NCI-H2081 (cell line): ENCODE results near the gene CDC25C.
A peak's percentile ranks its signal among the peaks of the same experiment; 100 is the strongest.
"Not testable (repeated sequence)": the region's sequence is repeated elsewhere in the genome, so short reads cannot be mapped to it uniquely, and the experiment has no call there.

Experiments used
- DNase-seq, 2 experiments: peaks; one replicate each; lab custom pipeline; 2025; lab: John Stamatoyannopoulos, UW

CDC25C gene

DNA sequence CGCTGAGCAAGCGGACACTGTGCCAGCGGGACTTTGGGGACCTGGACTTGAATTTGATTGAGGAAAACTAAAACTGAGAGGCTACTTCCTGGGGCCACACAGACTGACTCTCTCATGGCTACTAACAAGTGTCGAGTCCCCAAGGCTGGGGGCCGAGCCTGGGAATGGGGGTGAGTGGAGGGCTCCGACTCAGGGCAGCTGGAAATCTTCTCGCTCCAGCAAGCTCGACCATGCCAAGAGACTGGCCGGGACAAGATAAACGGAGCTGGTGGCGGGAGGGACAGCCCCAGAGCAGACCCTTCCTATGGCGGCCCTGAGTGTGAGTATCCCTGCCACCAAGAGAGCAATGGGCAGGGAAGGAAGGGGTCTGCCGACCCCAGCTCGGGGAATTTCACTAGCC, 15.3 kb upstream of the CDC25C start:
- no peak for DNase-seq

DNA sequence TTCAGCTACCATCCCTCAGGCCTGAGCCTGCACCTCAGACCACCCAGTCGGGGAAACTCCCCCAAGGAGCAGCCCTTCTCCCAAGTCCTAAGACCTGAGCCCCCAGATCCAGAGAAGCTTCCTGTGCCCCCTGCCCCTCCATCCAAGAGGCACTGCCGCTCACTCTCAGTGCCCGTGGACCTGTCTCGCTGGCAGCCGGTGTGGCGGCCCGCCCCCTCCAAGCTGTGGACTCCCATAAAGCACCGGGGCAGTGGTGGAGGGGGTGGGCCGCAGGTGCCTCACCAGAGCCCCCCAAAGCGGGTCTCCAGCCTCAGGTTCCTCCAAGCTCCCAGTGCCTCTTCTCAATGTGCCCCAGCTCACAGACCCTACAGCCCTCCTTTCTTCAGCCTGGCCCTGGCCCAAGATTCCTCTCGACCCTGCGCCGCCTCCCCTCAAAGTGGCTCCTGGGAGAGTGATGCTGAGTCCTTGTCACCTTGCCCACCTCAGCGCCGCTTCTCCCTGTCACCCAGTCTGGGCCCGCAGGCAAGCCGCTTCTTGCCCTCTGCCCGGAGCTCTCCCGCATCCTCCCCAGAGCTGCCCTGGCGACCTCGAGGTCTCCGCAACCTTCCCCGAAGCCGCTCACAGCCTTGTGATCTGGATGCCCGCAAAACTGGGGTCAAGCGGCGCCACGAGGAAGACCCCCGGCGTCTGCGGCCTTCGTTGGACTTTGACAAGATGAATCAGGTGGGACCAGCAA, 13.5 kb upstream of the CDC25C start:
- DNase-seq = no peak

DNA sequence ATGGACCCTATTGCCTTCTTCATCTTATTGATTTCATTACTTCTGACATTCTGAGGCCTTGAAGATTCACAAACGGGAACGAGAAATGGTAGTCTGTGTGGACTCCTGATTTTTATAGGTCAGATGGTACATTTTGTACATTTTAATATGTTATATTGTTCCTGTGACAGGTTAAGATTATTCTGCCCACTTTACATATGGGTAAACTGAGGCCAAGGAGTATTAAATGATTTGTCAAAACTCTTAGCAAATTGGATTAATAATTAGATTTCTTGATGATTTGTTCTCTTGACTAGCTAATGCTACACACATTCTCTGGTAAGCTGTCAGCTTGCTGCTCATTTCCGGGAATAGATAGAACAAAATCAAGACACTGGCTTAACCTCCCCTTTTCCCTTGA, 8.4 kb upstream of the CDC25C start:
- DNase-seq = no peak

DNA sequence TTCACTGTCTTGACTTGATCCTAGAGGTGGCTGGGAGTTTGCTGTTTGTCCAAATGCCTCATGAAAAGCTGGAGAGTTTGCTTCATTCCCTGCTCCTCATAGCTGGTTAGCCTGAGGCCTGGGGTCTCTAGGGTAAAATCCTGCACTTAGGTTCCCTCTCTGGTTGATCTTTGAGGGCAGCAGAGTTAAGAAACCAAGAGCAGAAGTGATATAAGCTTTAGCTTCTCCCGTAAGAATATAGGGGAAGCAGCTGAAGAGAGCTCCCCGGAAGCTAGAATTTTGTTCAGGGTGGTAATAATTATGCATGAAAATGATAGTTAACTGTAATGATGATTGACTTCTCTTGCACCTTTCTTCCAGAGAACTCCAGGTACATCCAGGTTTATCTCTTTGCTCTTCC, 7.9 kb upstream of the CDC25C start:
- no peak for DNase-seq

DNA sequence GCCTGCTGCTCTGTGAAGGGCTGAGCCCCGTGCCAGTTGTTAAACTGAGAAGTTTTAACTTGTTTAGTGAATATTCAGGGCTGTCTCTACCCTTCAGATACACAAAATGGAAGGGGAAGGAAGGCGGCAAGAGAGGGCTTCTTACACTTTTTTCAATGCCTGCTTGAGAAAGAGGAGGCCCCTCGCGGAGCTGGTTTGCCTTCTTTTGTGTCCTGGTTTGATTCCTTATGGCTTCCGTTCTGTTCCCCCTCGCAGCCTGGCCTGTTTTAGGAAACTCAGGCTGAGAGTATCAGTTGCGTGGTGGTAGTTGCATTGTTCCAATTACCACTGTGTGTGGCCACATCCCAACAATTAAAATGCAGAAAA, 7.5 kb upstream of the CDC25C start:
- no peak for DNase-seq

DNA sequence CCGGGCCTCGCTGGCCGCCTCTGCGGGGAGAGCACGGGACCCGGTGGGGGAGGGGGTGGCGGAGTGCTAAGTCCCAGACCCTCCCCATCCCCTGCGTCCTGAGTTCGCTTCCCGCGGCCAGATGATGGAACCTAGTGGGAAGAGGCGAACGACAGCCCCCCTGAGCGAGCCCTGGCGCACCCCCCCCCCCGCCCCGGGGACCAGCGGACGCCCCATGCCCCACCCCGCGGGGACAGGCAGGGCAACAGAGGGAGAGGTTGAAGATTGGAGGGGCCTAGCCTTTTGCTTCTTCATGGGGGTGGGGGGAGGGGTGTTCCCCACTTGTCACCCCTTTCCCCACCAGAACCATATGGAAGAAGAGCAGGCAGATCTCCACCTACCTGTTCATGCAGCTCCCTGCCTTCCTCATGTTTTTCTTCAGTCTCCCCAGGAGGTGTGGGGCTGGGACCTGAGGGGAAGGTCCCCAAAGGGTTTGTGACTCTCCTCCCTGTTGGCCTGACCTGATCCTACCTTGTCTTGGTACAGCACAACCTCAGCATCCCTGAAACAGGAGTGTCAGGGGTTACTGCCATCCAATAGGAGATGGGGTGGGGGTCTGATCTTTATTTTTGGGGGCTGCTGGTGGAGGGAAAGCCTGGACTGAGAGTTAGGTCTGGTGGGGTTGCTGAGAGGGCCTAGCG, 6.9 kb upstream of the CDC25C start:
- no peak for DNase-seq

DNA sequence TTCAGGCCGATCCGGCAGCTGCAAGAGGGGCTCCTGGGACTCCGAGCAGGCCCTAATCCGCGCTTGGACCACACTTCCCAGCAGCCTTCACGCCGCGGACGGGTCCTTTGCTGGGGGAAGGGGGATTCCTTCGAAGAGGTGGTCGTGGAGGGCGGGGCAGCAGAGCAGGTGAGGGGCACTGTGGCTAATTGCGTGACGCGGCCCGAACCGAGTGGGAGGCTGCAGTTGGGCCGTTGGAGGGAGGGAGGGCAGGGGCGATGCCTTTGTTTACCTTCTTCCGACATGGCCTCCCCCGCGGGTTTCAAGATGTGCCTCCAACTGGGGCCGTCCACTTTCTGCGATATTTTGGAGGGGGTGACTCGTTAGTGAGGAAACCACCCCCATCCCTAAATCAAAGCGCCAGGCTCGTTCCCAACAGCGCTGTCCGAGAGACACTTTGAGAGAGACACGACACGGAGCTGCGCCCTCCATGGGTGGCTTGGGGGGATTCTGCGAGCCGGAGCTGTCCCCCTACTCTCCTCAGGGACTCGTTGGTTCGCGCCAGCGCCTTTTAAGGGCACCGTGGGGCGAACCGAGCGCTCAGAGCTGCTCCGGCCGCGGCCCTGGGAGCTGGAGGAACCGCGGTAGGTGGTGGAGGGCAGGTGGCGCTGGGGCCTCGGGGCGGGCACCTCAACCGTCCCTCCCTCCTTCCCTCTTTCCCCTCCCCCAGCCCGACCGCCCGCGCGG, 6.2 kb upstream of the CDC25C start, which contains the start of gene FAM53C:
TSS of gene FAM53C (plus strand) at position 582 of the 726 bp plus-strand sequence. CDS start 3,070 bp downstream, outside the sequence.
- peak; percentile 82 to 88 for DNase-seq

DNA sequence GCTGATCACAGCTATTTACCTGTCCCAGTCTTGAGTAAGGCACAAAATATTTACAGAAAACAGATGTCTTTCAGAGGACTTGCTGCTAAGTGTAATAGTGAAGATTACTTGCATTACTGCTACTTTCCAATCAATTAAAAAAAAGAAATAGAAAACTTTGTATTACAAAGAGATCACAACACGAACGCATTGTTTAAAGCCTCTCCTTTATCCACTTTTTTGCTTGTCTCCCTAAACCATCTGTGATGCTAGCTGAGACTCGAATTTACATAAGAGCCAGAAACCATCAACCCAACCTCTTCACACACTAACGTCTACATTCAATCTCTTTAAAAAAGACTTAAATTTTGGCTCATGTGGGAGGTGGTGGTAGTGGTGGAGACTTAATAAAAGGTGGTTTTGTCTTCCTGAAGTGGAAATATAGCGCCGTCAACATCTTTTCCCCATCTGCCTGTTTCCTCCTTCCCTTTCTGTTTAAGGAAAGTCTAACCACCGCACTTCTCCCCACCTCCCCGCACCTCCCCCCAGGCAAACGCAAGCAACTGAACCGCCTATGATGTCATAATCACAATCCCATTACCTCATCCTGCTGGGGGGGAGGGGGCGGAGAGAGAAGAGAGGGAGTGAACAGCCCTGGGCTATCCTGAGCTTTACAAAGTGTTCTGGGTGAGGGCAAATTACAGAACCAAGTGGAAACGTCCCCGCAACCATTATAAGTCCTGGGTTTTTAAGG, 5.5 kb upstream of the CDC25C start:
- peak; percentile 56 to 73 for DNase-seq

DNA sequence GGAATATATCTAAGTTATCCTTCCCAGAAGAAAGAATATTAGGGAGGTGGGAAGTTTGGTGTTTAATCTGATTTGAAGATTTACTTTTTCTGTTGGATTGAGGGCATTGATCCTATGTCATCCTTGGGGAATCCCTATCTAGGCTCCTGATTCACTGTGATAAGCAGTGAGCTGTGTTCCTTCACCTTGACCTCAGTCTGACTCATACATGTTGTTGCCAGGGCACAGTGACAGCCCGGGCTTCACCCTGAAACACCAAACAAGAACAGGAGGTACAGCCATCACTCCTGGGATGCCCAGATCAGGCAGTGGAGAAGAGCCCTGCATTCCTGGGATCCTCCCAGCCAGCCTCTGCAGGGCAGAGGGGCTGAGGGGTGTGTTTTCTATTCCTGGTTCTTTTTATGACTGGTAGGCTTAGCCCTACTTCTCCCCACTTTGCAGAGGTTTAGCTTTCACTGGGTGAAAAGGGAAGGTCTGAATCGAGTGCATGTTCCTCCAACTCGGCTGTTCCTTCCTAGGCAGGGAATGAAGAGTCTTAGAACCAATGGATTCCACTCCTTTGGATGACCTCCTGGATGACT, 3.4 kb upstream of the CDC25C start:
- DNase-seq = no peak

DNA sequence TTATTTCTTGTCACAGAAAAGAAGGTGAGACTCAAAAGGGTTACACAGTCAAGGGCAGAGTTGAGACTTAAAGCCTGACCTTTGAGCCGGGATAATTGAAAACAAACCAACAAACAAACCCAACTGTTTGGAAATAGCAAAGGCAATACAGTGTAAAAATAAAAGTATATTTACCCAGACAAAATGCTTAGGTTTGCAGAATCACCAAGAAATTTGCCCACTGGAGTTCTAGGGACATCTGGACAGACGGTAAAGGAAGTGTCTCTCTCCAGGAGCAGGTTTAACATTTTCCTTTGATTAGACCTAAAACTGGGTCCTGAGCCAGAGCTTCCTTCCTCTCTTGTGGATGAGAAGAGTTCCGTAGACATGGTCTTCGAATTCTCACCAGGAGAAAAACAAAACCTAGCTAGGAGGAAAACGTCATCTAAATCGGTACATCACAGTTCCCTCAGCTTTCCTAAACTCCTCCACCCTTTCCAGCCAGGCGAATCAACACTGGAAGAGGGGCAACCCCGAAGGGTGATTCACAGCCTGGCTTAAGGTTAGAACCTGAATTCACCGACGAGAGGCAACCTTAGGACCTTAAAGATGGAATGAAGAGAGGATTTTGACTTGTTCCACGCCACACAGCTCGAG, 673 bp downstream of the CDC25C start:
- DNase-seq = no peak

DNA sequence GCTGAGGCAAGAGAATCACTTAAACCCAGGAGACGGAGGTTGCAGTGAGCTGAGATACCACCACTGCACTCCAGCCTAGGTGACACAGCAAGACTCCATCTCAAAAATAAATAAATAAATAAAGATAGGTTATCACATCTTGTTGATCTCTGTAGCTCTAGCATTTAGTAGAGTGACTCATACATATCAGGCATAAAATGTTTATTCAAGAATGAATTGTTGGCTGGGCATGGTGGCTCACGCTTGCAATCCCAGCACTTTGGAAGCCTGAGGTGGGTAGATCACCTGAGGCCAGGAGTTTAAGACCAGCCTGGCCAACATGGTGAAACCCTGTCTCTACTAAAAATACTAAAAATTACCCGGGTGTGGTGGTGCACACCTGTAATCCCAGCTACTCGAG, 13.4 kb downstream of the CDC25C start:
- not testable (repeated sequence) for DNase-seq

DNA sequence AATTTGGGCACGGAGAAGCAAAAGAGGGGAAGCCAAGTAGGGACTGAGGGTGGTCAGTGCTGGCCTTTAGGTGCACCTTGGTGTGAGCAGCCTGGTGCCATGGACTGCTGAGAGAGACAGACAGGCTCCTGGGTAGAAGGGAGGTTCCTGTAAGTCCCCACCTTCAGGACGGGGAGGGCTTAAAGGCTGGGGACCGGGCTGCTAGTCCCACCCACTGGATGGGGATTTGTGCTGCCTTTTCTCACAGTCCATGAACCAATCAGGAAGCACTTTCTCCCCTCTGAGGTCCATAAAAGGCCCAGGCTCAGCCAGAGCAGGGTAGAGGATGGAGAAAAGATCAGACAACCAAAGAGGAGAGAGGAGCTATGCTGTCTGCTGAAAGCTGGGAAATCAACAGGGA, 15.2 kb downstream of the CDC25C start:
- no peak for DNase-seq

DNA sequence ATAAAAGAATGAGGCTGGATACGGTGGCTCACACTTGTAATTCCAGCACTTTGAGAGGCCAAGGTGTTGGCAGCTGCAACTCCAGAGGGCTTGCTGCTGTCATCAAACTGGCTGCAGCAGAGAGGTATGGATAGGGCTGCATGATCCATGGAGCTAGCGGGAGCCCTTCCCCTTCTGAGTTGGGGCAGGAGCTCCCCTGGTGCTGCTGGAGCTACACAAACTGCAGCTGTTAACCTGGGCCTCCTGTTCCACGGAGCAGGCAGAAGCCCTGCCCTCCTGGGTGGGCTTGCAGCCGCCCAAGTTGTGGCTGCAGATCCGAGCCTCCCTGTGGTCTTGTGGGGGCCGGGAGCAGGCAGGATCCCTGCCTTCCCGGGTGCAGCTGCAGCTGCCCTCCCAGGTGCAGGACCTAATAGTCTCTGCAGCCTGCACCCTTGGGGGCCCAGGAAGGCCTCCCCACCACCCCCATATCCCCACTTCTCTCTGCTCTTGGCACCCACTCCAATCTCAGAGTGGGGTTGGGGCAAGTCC, 15.8 kb downstream of the CDC25C start:
- no peak for DNase-seq

DNA sequence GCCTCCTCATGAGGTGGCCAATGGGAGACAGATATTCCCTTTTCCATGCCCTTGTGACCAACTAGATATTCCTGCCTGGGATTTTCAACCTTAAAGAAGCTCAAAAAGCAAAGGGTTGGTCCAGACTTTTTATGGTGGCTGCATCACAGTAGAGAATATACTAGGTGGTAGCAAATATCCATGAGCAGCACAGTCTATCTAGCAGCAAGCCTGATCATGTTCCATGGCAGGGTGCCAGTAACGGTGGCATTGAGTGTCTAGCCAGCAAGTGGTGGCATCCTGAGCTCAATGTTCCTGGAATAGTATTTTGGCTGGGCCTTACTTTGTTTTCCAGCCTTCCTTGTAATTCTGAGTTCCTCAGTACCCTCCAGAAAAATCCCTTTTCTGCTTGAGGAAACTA, 25.8 kb downstream of the CDC25C start:
- DNase-seq = peak; percentile 22 to 52

DNA sequence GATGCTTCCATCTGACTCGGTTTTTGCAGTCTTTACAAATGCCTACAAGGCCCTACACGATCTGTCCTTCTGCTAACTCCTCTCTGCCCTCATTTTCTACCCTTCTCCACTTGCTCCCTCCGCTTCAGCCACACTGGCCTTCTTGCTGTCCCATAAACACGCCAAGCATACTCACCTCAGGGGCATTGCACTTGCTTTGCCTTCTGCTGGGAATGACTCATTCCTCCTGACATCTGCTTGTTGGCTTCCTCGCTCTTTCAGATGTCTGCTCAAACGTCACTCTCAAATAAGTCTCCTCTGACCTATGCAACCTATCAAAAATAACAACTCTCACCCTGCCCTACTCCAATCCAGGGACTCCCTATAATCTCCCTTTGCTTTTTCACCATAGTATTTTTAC, 28.2 kb downstream of the CDC25C start:
- DNase-seq = no peak

DNA sequence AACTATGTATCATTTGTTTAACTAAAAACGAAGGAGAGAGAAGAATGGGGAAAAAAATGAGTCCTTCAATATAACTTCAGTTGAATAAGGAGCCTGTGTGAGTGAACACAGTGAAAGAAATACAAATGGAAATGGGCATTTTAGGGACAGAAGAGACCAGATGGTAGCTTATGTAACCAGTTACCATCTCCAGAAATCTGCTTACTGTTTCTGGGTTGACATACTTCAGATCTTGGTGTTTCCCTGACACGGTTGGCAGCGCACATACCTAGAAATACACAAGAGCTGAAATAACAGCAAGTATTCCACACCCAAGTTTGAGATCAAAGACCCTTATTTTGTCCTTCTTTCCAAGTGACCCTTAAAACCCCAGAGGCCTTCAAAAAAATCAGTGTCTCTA, 42.3 kb downstream of the CDC25C start:
- no peak for DNase-seq

DNA sequence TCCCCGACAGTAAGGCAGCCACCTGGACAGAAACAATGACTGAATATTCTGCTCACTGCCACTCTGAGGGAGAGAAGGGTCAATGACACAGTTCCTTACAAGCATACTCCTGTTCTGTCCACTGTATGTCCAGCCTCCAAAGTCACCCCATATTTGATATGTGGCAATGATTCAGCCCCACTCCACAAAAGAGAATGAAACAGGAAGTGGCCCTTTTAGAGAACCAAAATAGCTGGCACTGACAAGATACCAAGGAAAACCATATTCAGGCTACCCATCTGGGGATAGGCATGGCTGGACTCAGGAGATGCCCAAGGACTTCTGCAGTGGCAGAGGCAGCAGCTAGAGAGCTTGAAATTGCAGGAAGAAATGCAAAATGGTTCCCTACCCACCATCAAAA, 44.4 kb downstream of the CDC25C start:
- no peak for DNase-seq

DNA sequence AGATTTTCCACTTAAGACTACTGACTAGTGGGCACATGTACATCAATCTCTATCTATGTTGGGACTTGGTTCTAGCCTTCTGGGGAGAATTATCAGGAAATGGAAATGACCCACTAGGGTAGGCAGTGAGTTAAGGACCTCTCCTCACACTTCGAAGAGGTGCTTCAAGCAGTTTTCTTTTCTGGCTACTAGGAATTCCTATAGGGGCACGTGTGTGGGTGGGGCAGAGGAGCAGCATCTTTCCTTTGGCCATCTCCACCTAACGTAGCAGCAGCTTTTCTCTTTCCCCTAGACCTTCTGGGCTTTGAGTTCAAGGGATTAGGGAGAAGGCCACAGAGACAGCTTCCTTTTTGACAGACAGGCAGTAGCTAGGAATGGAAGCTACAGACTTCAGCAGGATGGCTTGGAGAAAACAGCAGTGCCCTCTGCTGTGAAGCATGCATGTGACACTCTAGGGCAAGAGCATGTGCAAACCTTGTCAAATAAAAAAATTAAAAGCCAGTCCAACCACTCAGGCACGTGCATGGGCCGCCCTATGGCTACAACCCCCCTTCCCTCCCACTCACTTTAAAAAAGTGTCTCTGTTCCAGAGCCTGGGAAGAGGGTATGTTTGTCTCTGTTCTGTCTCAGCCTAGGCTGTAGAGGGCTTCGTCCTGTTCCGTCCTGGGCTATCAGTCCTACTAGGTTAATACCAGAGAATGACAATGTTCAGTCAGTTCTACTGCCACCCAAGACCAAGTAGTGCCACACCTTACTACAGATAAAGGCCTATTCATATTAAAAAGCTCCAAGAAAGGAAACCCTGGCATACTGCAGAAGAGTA, 48.5 kb downstream of the CDC25C start:
- DNase-seq = peak; percentile 10 to 44

DNA sequence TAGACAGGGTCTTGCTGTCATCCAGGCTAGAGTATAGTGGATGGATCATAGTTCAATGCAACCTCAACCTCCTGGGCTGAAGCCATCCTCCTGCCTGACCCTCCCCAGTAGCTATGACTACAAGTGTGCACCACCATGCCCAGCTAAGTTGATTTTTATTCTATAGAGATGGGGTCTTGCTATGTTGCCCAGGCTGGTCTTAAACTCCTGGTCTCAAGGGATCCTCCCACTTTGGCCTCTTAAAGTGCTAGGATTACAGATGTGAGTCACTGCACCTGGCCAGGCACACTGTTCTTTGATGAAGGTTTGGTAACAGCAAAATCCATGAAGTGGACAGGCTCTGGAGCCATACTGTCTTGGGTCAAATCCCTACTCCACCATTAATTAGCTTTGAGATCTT, 50.7 kb downstream of the CDC25C start:
- DNase-seq = no peak

DNA sequence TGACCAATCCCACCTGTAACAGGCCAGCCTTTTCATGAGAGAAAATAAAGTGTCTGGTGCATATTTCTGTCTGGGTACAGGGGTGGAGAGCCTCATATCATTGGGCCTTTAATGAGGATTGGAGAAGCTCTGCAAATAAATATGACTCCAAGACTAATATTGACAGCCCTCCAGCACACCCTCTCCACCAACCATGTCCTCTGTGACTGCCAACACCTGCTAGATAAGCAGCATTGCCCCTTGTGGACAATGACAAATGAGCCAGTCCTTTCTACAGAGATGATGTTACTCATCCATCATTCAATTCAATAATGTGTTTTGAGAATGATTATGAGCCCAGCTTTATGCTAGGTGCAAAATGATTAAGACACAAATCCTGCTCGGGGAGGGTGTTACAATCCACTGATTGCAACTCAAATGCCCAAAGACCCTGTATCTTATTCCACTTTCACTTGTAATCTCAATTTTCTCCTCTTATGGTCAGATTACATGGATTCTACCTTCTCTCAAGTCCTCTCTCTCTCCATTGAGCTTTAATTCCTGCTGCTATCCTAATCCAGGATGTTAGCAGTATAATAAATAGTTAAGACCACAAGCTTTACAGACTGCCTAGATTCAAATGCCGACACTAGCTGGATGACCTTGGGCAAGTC, 55.1 kb downstream of the CDC25C start:
- peak; percentile 21 to 64 for DNase-seq
